Stimulated activated CD4-positive, alpha-beta T cell treated with anti-CD3 and anti-CD28 coated beads, Interleukin-12 subunit alpha, Interleukin-12 subunit beta, amount 100 ng/mL, for 4 hours (primary cell): ENCODE data around the gene FRA10AC1.

ENCODE experiments used
- DNase-seq: peaks from one replicate; pipeline ENCODE4 v3.0.0-alpha.2; 2020

The FRA10AC1 gene

GRCh38 chr10:93622942-93623341, 79.5 kb downstream of the FRA10AC1 start:
- no peak for DNase-seq

- no peak for DNase-seq
Measured at GRCh38 chr10:93620925-93621324, 81.5 kb downstream of the FRA10AC1 start.
